Trophoblast cell (in vitro differentiated cells and primary cell): Measurements from ENCODE around the gene F7.
"Not testable (repeated sequence)": the region's sequence is repeated elsewhere in the genome, so short reads cannot be mapped to it uniquely, and the experiment has no call there.

ENCODE experiments used
- DNase-seq, 2 donors: peaks; one replicate each; pipeline ENCODE4 v3.0.0-alpha.2; 2016
- H2AFZ ChIP-seq: 2 replicates; pipeline ENCODE4 v1.6.1; 2013; ENCODE audit warnings: low read length, moderate library complexity, mild to moderate bottlenecking; ENCODE audit not compliant: insufficient read depth, poor library complexity
- H2AK5ac ChIP-seq: 2 replicates; pipeline ENCODE4 v1.6.1; 2013; ENCODE audit warnings: mild to moderate bottlenecking, low read length
- H2BK120ac ChIP-seq: 2 replicates; pipeline ENCODE4 v1.6.1; 2013; ENCODE audit warnings: low read length, mild to moderate bottlenecking, moderate library complexity; ENCODE audit not compliant: insufficient read depth, poor library complexity
- H2BK12ac ChIP-seq: 2 replicates; pipeline ENCODE4 v1.6.1; 2013; ENCODE audit warnings: mild to moderate bottlenecking, low read length, moderate library complexity
- H2BK5ac ChIP-seq: 2 replicates; pipeline ENCODE4 v1.6.1; 2013; ENCODE audit warnings: low read length, low read depth, moderate library complexity, mild to moderate bottlenecking; ENCODE audit not compliant: poor library complexity
- H3K14ac ChIP-seq: 2 replicates; pipeline ENCODE4 v1.6.1; 2013; ENCODE audit warnings: mild to moderate bottlenecking, low read length
- H3K18ac ChIP-seq: 2 replicates; pipeline ENCODE4 v1.6.1; 2013; ENCODE audit warnings: mild to moderate bottlenecking, low read length
- H3K23ac ChIP-seq: 2 replicates; pipeline ENCODE4 v1.6.1; 2013; ENCODE audit warnings: low read length
- H3K27ac ChIP-seq: 2 replicates; pipeline ENCODE4 v1.5.1; 2013; ENCODE audit warnings: low read depth, mild to moderate bottlenecking, inconsistent platforms, low read length, moderate library complexity
- H3K27me3 ChIP-seq: 2 replicates; pipeline ENCODE4 v1.6.1; 2013; ENCODE audit warnings: inconsistent platforms, mild to moderate bottlenecking, low read length, moderate library complexity; ENCODE audit not compliant: insufficient read depth
- H3K36me3 ChIP-seq, 2 experiments: 1 replicate in 1 of 2; 2 replicates in 1 of 2; pipeline ENCODE4 v1.6.1; 2013; ENCODE audit warnings: low read length in 2 of 2, mild to moderate bottlenecking in 2 of 2, moderate library complexity in 1 of 2; ENCODE audit not compliant: insufficient read depth in 2 of 2, control insufficient read depth in 1 of 2
- H3K4ac ChIP-seq: 2 replicates; pipeline ENCODE4 v1.6.1; 2013; ENCODE audit warnings: low read depth, mild to moderate bottlenecking, low read length, moderate library complexity
- H3K4me1 ChIP-seq, 2 experiments: 1 replicate in 1 of 2; 2 replicates in 1 of 2; pipeline ENCODE4 v1.6.1; 2013; ENCODE audit warnings: low read length in 2 of 2, mild to moderate bottlenecking in 2 of 2, moderate library complexity in 1 of 2; ENCODE audit not compliant: insufficient read depth in 2 of 2, control insufficient read depth in 1 of 2
- H3K4me2 ChIP-seq: 2 replicates; pipeline ENCODE4 v1.6.1; 2013; ENCODE audit warnings: inconsistent platforms, mild to moderate bottlenecking, low read length, moderate library complexity
- H3K4me3 ChIP-seq: 2 replicates; pipeline ENCODE4 v1.5.1; 2013; ENCODE audit warnings: mild to moderate bottlenecking, low read depth, low read length, inconsistent platforms
- H3K79me1 ChIP-seq: one replicate; pipeline ENCODE4 v1.6.1; 2013; ENCODE audit warnings: low read length
- H3K79me2 ChIP-seq: 2 replicates; pipeline ENCODE4 v1.6.1; 2013; ENCODE audit warnings: low read length, mild to moderate bottlenecking; ENCODE audit not compliant: control insufficient read depth, insufficient read depth, poor library complexity
- H3K9ac ChIP-seq: 2 replicates; pipeline ENCODE4 v1.6.1; 2013; ENCODE audit warnings: mild to moderate bottlenecking, low read length
- H3K9me3 ChIP-seq: 2 replicates; pipeline ENCODE4 v1.6.1; 2013; ENCODE audit warnings: low read depth, mild to moderate bottlenecking, control low read depth, inconsistent platforms, low read length; ENCODE audit not compliant: insufficient read depth
- H4K12ac ChIP-seq: 2 replicates; pipeline ENCODE4 v1.6.1; 2013; ENCODE audit warnings: low read depth, mild to moderate bottlenecking, low read length, moderate library complexity
- H4K8ac ChIP-seq: 2 replicates; pipeline ENCODE4 v1.6.1; 2013; ENCODE audit warnings: low read depth, mild to moderate bottlenecking, low read length, moderate library complexity
- H4K91ac ChIP-seq: one replicate; pipeline ENCODE4 v1.6.1; 2013; ENCODE audit warnings: low read depth, mild to moderate bottlenecking, low read length, moderate library complexity
- WGBS: extraction: QIAGEN DNeasy Blood & Tissue Kit; methylation state at CpG from one replicate; pipeline ENCODE4 v1.1.7; 2013; ENCODE audit warnings: missing lambda C conversion rate; ENCODE audit not compliant: insufficient read length, insufficient coverage; ENCODE audit errors: extremely low coverage; 5-methylcytosine and 5-hydroxymethylcytosine counted together

F7 gene

DNA sequence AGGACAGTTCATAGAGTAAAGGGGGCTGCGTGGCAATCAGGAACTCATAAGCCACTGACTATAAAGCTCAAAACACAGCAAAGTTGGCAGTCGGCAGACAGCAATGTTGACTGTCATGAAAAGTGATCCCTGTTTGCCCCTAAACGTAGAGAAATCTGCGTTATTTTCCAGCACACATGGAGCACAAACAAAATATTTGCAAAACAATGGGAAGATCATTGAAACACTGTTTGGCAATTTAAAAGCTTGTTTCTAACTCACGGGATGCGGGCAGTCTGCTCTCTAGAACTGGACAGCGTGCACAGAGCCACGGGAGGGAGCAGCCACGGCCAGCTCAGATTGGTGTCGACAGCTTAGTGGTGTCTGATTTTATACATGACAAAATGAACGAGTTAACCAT lies 6.4 kb upstream of the F7 start:
- no CpG with 5 or more reads among the region's 11 CpGs for WGBS
- H2AK5ac ChIP-seq, result no peak overlapping the region
- no peak overlapping the region for H3K4me2 ChIP-seq
- H2AFZ ChIP-seq, result no peak overlapping the region
- H3K4ac ChIP-seq, result no peak overlapping the region
- DNase-seq, result peak in 1 of 2 donors; percentile 21
- H3K23ac ChIP-seq, result no peak overlapping the region
- H3K79me1 ChIP-seq, result no peaks in the 10 kb centered on the region
- no peak overlapping the region for H4K8ac ChIP-seq
- no peak overlapping the region for H4K91ac ChIP-seq
- H3K79me2 ChIP-seq, result no peaks in the 10 kb centered on the region
- H2BK12ac ChIP-seq, result no peak overlapping the region
- H3K9ac ChIP-seq, result no peak overlapping the region
- H3K14ac ChIP-seq, result no peak overlapping the region
- H3K4me1 ChIP-seq, result peaks cover 0 to 2% of the 10 kb centered on the region in 2 experiments
- peaks cover 2% of the 10 kb centered on the region for H3K9me3 ChIP-seq
- no peak overlapping the region for H4K12ac ChIP-seq
- no peak overlapping the region for H2BK120ac ChIP-seq
- H3K27me3 ChIP-seq, result no peaks in the 10 kb centered on the region
- no peak overlapping the region for H2BK5ac ChIP-seq
- H3K4me3 ChIP-seq, result no peak overlapping the region
- H3K18ac ChIP-seq, result no peak overlapping the region
- no peak overlapping the region for H3K27ac ChIP-seq
- H3K36me3 ChIP-seq, result no peaks in the 10 kb centered on the region

GRCh38 chr13:113102302-113102701 lies 3.3 kb upstream of the F7 start:
- H2AFZ ChIP-seq, H3K18ac ChIP-seq: not testable (repeated sequence)

DNA sequence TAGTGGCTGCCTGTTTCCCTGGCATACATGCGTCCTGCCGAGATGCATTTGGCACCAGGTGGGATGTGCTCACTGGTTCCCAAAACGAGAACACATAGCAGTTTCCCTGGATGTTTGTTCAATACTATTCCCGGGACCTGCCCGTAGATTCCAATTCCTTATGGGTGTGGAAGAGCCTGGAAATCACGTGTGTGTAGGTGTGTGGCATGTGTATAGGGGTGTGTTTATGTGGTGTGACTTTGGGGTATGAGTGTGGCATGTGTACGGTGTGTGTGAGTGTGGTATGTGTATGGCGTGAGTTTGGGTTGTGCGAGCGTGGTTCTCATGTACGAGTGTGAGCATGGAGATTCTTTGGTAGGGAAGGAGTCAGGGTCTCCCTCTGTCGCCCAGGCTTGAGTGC lies 2.9 kb upstream of the F7 start:
- no peak overlapping the region for H3K23ac ChIP-seq
- H3K4me2 ChIP-seq, result no peak overlapping the region
- no peak overlapping the region for H3K18ac ChIP-seq
- no peak overlapping the region for H4K91ac ChIP-seq
- no peak overlapping the region for H2BK5ac ChIP-seq
- no peak for DNase-seq
- no peak overlapping the region for H3K9ac ChIP-seq
- no peaks in the 10 kb centered on the region for H3K79me1 ChIP-seq
- no peak overlapping the region for H2AK5ac ChIP-seq
- H3K4me3 ChIP-seq, result no peak overlapping the region
- H4K8ac ChIP-seq, result no peak overlapping the region
- H3K27me3 ChIP-seq, result no peaks in the 10 kb centered on the region
- H4K12ac ChIP-seq, result no peak overlapping the region
- H2BK12ac ChIP-seq, result no peak overlapping the region
- no peak overlapping the region for H3K14ac ChIP-seq
- no peaks in the 10 kb centered on the region for H3K4me1 ChIP-seq
- no peaks in the 10 kb centered on the region for H3K79me2 ChIP-seq
- H3K9me3 ChIP-seq, result no peaks in the 10 kb centered on the region
- no peak overlapping the region for H3K27ac ChIP-seq
- H2BK120ac ChIP-seq, result no peak overlapping the region
- no peak overlapping the region for H2AFZ ChIP-seq
- 100% methylated on average over 5 of the region's 12 CpGs for WGBS
- H3K4ac ChIP-seq, result no peak overlapping the region
- no peaks in the 10 kb centered on the region for H3K36me3 ChIP-seq

More at GRCh38 chr13:113102302-113102701, 3.3 kb upstream of the F7 start:
- H3K4me1 ChIP-seq, H3K9me3 ChIP-seq, H3K79me1 ChIP-seq, H3K9ac ChIP-seq, H2BK12ac ChIP-seq, H3K23ac ChIP-seq, H3K27me3 ChIP-seq, DNase-seq, H3K36me3 ChIP-seq, H4K12ac ChIP-seq, H2BK5ac ChIP-seq, H3K4me2 ChIP-seq, H3K79me2 ChIP-seq, H3K4me3 ChIP-seq, H4K91ac ChIP-seq, H2BK120ac ChIP-seq, H3K4ac ChIP-seq, H4K8ac ChIP-seq, H3K14ac ChIP-seq, H3K27ac ChIP-seq, H2AK5ac ChIP-seq: not testable (repeated sequence)
- no CpG with 5 or more reads among the region's 10 CpGs for WGBS

- H4K12ac ChIP-seq, result no peak overlapping the region
- no peak overlapping the region for H2BK12ac ChIP-seq
- no peaks in the 10 kb centered on the region for H3K27me3 ChIP-seq
- no peak overlapping the region for H3K23ac ChIP-seq
- H3K79me1 ChIP-seq, result no peaks in the 10 kb centered on the region
- DNase-seq, result no peak
- no peak overlapping the region for H3K4me3 ChIP-seq
- no peak overlapping the region for H4K91ac ChIP-seq
- no peak overlapping the region for H3K27ac ChIP-seq
- H3K9me3 ChIP-seq, result no peaks in the 10 kb centered on the region
- H3K4ac ChIP-seq, result no peak overlapping the region
- WGBS, result no CpG with 5 or more reads among the region's 9 CpGs
- no peak overlapping the region for H2BK5ac ChIP-seq
- no peak overlapping the region for H3K9ac ChIP-seq
- H3K4me1 ChIP-seq, result no peaks in the 10 kb centered on the region
- no peaks in the 10 kb centered on the region for H3K36me3 ChIP-seq
- H2AFZ ChIP-seq, result no peak overlapping the region
- H3K14ac ChIP-seq, result no peak overlapping the region
- no peak overlapping the region for H2BK120ac ChIP-seq
- H3K4me2 ChIP-seq, result no peak overlapping the region
- H4K8ac ChIP-seq, result no peak overlapping the region
- no peak overlapping the region for H2AK5ac ChIP-seq
- H3K18ac ChIP-seq, result no peak overlapping the region
- no peaks in the 10 kb centered on the region for H3K79me2 ChIP-seq
Measured at GRCh38 chr13:113103646-113104045, 1.9 kb upstream of the F7 start.
